ENCODE data around the gene YWHAQ.

YWHAQ gene

DNA sequence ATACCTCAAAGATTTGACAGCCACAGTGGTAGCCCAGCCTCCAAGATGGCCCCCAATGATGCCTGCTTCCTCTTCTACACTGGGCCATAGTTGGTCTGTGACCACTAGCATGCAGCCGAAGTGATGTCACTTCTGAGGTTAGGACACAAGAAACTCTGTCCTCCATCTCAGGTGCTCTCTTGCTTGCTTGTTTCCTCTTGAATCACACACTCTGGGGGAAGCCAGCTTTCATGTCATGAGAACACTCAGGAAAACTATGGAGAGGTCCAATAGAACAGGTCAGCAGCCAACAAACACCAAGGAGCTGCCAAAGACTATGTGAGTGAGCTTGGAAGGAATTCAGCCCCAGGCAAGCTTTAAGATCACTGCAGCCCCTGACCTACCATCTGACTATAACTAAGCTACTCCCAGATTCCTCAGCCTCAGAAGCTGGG lies 71.8 kb downstream of the YWHAQ start:
- TF ChIP-seq, protein P1, sequence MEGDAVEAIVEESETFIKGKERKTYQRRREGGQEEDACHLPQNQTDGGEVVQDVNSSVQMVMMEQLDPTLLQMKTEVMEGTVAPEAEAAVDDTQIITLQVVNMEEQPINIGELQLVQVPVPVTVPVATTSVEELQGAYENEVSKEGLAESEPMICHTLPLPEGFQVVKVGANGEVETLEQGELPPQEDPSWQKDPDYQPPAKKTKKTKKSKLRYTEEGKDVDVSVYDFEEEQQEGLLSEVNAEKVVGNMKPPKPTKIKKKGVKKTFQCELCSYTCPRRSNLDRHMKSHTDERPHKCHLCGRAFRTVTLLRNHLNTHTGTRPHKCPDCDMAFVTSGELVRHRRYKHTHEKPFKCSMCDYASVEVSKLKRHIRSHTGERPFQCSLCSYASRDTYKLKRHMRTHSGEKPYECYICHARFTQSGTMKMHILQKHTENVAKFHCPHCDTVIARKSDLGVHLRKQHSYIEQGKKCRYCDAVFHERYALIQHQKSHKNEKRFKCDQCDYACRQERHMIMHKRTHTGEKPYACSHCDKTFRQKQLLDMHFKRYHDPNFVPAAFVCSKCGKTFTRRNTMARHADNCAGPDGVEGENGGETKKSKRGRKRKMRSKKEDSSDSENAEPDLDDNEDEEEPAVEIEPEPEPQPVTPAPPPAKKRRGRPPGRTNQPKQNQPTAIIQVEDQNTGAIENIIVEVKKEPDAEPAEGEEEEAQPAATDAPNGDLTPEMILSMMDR (IDR thresholded peaks at IDR 0.05) = no peak

DNA sequence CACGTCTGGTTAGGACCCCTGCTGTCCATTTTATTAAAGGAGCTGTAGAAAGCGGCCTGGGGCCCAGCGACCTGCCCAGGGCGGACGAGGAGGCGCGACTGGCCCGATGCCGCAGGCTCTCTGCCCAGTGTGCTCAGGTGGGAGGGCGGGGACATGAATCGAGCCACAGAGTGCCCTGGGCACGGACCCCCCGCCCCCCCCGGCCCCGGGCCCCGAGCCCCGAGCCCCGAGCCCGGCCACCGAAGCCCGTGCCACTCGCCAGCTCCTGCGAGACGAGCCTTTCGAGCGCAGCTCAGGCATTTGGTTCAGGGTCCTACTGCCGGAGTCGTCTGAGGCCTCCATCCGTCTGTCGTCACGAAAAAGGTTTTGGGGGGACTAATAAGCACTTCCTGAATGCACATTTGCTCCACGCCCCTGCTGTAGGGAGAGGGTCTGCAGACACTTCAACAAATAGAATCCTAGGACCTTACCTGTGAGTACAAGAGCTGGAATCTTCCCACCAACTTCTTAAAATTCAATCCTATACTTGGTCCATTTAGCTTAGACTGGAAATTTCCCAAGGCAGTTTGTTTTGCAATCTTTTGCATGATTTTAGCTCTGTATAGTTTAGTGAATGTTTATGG lies 74.6 kb downstream of the YWHAQ start:
- TF ChIP-seq, protein P1 (IDR thresholded peaks at IDR 0.05) = no peak

DNA sequence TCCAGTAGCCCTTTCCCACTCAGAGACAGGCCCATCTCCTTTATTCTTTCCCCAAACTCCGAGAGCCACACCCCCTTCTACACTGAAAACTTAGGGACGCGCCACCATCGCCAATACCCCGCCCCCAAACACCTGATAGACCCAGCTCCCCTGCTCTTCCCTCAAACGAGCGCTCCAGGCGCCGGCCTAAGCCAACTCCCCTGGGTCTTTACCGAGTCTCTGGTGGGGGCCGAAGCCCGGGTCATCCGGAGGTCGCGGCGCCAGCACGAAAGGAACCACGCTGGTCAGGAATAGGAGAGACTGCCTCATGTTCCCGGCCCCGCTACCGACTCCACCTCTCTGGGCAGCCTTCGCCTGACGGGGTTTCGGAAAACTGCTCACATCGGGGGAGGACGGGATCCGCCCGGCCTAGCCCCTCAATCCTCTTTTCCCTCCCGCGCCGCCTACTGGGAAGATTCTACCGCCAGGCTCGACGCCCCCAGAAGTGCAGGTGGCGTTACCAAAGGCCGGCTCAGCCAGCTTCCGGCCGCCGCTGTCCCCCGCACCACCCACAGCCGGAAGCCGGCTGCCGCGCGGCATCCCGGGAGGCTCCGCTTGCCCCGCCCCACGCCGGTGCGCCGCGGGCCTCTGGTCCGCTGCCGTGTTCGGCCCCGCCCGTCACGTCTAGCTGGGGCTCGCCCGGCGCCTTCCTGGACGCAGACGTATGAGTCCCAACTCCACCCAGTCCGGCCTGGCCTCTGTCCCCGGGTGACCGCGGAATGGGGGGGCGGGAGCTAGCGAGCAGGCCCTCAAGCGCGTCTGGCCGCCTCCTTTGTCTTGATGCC lies 75.3 kb downstream of the YWHAQ start, which contains the start of gene ADAM17:
ADAM17 (minus strand) TSS at position 534 of the 824 bp plus-strand sequence; CDS start at position 309, 225 bp downstream.
- TF ChIP-seq, protein P1 (IDR thresholded peaks at IDR 0.05) = peak; percentile 44; the same call in 1 of the 2 replicates

DNA sequence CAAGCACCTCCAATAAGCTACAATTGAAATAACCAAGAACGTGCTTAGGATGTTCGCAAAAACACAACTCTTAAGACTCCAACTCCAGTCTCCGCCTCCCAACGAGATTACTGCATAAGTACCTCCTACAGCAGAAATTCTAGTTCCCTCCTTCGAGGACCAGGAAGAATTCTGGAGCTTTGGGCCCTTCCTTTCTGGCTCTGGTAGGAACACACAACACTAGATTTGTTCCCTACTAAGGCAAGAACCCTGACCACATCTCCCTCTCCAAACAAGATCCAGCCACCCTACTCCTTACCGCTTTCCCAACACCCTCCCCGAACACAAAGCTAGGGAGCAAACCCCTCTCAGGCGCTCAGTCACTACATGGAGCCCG lies 75.9 kb downstream of the YWHAQ start:
- TF ChIP-seq, protein P1 (IDR thresholded peaks at IDR 0.05) = no peak

DNA sequence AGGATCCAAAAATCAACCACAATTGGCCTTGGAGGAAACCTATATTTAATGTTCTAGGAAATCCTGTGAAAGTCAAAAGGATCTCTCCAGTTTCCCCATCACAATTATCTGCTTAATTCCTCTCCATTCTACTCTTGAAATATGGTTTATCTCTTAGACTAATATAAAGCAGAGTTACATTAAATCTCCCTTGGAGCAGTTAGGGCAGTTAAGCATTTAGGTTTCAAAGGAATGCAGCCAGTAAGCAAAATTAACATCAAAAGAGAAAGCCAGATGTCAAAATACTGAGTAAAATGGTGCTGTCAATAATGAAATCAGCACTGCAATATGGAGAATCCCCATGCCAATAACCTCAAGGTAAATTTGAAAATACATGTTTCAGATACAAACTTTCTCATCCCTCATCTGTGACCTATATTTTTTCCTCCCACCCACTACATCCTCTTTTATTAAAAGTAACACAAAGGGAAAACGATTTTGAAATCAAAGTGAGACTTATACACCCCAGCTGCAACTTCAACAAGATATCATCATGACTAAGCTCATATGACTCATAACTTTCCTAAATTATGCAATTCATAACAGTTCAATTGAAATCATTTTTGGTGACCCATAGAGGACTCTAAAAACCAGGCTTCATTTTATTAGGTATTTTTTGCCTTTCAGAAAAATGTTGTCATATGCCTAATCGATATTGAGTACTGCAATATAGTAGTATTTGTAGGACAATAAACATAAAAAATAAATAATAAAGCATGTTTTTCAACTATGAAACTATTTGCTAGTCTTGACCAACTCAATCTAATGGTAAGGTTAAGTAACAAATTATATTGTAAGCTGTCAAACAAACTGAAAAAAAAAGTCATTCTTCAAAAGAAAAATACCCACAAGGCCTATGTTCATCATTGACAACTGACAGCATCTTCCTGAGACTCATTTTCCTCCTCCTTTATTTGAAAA lies 78.3 kb downstream of the YWHAQ start:
- TF ChIP-seq, protein P1 (IDR thresholded peaks at IDR 0.05) = no peak

DNA sequence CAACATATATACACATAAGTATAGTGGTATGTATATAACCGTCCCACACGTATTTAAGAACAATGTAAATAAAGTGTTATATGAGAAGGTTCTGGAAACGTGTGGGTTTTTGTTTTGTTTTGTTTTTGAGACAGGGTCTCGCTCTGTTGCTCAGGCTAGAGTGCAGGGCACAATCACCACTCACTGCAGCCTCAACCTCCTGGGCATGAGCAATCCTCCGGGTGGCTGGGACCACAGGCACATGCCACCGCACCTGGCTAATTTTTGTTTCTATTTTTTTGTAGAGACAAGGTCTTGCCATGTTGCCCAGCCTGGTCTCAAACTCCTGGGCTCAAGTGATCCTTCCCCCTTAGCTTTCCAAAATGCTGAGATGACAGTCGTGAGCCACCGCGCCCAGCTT lies 81.4 kb downstream of the YWHAQ start:
- TF ChIP-seq, protein P1 (IDR thresholded peaks at IDR 0.05) = no peak

DNA sequence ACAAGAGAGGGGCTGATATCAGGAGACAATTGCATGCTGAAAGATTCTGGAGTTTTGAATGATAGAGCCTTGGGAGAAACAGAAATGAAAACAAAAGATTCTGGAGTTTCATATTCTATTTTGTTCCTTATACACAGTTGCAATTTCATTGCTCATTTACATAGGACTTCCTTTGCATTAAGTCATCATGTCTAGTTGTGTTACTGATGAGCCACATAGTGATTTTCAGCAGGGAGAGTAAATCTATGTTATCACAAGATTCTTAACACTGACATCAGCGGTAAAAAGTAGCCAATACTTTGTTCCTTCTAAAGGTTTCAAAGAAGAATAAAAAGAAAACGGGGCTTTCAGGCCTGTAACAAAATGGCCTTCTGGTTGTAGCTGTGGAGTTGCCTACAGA lies 82.3 kb downstream of the YWHAQ start:
- TF ChIP-seq, protein P1 (IDR thresholded peaks at IDR 0.05) = no peak

All from LNCAP (cell line).